Uterus (tissue), 2 donors: ENCODE results near the gene WASF2.

Experiments used
- POLR2A ChIP-seq, 2 donors: fragments of 450-650 bp; IDR thresholded peaks; one replicate each; pipeline ENCODE4 v1.6.1; 2016; ENCODE audit warnings: antibody characterized with exemption in 2 of 2, mild to moderate bottlenecking in 1 of 2, moderate library complexity in 1 of 2
- TF ChIP-seq, protein P1 (sequence below), 4 experiments: fragments of 200-600 bp in 2 of 4; fragments of 450-650 bp in 2 of 4; sonication (generic) in 2 of 4; IDR thresholded peaks; one replicate each; pipeline ENCODE4 v1.5.1; 2016 to 2019; ENCODE audit warnings: antibody characterized with exemption in 4 of 4, mild to moderate bottlenecking in 2 of 4, moderate library complexity in 1 of 4

DNA sequence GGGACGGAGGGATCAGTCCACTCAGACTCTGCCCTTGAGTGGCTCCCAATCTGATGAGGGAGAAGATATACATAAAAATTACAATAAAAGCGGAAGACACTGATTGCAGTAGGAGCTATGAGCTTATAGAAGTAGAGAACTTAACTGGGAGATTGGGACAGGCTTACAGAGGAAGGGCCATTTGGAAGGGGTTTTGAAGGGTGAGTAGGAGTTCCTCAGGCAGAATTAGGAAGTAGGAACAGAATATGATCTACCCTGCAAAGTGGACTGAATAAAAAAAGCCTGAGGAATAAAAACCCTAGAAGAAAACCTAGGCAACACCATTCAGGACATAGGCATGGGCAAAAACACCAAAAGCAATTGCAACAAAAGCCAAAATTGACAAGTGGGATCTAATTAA lies 9.2 kb upstream of the WASF2 start:
- TF ChIP-seq, protein P1, sequence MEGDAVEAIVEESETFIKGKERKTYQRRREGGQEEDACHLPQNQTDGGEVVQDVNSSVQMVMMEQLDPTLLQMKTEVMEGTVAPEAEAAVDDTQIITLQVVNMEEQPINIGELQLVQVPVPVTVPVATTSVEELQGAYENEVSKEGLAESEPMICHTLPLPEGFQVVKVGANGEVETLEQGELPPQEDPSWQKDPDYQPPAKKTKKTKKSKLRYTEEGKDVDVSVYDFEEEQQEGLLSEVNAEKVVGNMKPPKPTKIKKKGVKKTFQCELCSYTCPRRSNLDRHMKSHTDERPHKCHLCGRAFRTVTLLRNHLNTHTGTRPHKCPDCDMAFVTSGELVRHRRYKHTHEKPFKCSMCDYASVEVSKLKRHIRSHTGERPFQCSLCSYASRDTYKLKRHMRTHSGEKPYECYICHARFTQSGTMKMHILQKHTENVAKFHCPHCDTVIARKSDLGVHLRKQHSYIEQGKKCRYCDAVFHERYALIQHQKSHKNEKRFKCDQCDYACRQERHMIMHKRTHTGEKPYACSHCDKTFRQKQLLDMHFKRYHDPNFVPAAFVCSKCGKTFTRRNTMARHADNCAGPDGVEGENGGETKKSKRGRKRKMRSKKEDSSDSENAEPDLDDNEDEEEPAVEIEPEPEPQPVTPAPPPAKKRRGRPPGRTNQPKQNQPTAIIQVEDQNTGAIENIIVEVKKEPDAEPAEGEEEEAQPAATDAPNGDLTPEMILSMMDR (IDR thresholded peaks at IDR 0.05), result no peak
- TF ChIP-seq POLR2A (IDR thresholded peaks at IDR 0.05), result no peak
